ENCODE results near the gene KIF12.

Gene KIF12

GRCh38 chr9:114108016-114108833, 9.1 kb upstream of the KIF12 start:
- DNase-seq, result peak; percentile 51 to 97 (median 78)
- intact Hi-C loops (cut with DNase I), result loop anchor here (2.0 kb wide), 1 partner anchor 183 kb away; no protein-coding TSS in a partner anchor

- intact Hi-C loops (cut with DNase I), result loop anchor here (2.0 kb wide), 1 partner anchor 183 kb away; no protein-coding TSS in a partner anchor
Observed at GRCh38 chr9:114107286-114108001, 8.4 kb upstream of the KIF12 start.

DNA sequence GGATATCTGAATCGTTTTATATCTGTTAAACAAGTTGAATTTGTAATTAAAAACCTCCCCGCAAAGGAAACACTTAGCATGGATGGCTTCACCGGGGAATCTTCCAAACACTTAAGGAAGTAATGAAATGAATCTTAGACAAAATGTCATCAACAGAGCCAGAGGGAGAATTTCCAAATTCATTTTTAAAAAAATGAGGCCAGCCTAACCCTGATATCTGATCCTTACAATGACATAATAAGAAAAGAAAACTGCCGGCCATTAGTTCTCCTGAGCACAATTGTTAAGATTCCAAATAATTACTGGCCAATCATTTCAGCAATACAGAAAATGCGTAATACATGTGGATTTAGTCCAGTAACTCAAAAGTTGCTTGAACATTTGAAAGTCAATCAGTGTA, 6.1 kb upstream of the KIF12 start:
- intact Hi-C loops (cut with DNase I), result no loop called here

More at GRCh38 chr9:114107286-114108001, 8.4 kb upstream of the KIF12 start:
- no peak for DNase-seq

DNA sequence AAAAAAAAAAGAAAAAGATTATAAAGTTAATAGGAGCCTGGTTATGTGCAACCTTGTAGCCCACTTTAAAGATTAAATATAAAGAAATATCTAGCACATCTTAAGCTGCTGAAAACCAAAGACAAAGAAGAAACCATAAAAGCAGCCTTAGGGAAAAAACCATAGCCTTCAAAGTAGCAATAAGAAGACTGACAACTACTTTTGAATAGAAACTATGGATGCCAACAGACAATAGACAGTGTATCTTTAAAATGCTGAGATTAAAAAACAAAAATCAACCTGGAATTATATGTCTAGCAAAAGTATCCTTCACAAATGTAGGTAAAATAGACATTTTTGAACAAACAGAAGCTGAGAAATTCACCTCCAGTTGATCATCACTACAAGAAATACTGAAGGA, 3.4 kb upstream of the KIF12 start:
- intact Hi-C loops (cut with DNase I), result no loop called here

More for the DNA sequence above, 6.1 kb upstream of the KIF12 start:
- DNase-seq, result no peak

GRCh38 chr9:114100536-114100935, 1.4 kb upstream of the KIF12 start:
- DNase-seq, result no peak
- intact Hi-C loops (cut with DNase I), result no loop called here

More for the DNA sequence above, 3.4 kb upstream of the KIF12 start:
- no peak for DNase-seq

- intact Hi-C loops (cut with DNase I), result no loop called here
Observed at GRCh38 chr9:114099669-114100270, 678 bp upstream of the KIF12 start.

DNA sequence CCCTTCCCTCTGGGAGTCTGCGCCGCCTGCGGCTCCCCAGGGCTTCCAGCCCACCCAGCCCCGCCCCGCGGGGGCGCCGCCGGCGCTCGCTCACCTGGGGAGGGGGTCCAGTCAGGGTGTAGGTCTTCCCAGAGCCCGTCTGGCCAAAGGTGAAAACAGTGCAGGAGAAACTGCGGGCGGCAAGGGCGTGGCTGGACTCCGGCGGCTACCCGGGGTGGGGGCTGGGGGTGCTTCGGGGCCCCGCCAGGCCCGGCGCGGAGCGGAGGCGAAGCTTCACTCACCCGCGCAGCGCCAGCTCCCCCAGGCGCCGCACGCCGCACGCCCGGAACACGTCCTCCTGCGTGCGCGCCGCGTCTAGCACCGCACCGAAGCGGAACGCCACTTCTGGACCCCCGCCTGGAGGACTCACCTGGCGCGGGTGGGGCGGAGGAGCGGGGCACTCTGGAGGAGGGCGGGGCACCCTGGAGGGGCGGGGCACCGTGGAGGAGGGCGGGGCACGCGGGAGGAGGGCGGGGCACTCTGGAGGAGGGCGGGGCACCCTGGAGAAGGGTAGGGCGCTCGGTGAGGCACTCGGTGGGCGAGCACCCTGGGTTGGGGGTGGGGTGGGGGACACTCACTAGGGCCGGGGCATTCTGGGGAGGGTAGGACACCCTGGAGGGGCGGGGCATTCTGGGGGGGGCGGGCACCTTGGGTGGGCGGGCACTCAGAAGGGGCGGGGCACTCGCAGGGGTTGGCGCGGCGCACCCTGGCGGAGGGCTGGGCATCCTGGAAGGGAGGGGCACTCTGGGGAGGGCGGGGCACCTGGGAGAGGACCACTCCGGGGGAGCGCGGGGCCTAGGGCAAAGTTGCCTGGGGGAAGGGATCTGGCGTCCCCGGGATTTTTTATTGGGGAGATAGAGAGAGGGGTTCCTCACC, 814 bp downstream of the KIF12 start:
- peak in 1 of 10 donors; percentile 84 for DNase-seq
- intact Hi-C loops (cut with DNase I), result no loop called here

More at GRCh38 chr9:114099669-114100270, 678 bp upstream of the KIF12 start:
- peak in 1 of 10 donors; percentile 50 for DNase-seq

DNA sequence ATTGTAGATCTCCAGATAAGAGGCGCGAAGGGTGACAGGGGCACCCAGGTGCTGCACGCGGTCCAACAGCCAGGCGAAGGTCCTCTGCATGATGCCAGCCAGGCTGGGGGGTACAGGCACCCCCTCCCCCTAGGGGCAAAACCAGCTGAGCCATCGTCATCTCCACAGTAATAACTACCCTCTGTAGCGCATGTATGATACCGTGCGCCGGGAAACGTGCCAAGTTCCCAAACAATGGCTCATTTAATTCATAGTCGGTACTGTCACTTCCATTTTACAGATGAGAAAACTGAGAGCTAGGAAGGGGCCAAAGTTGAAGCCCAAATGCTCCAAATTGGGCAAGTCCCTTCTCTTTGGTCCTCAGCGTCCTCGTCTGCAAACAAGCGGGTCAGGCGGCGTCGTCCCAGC, 1.5 kb downstream of the KIF12 start:
- DNase-seq, result peak in 1 of 10 donors; percentile 68
- intact Hi-C loops (cut with DNase I), result no loop called here

- DNase-seq, result no peak
- intact Hi-C loops (cut with DNase I), result no loop called here
Observed at GRCh38 chr9:114096866-114097612, 2.1 kb downstream of the KIF12 start.

GRCh38 chr9:114096041-114096511, 3.0 kb downstream of the KIF12 start:
- peak in 1 of 10 donors; percentile 71 for DNase-seq
- intact Hi-C loops (cut with DNase I), result no loop called here

GRCh38 chr9:114094971-114095370, 4.1 kb downstream of the KIF12 start:
- peak in 1 of 10 donors; percentile 57 for DNase-seq
- intact Hi-C loops (cut with DNase I), result no loop called here

DNA sequence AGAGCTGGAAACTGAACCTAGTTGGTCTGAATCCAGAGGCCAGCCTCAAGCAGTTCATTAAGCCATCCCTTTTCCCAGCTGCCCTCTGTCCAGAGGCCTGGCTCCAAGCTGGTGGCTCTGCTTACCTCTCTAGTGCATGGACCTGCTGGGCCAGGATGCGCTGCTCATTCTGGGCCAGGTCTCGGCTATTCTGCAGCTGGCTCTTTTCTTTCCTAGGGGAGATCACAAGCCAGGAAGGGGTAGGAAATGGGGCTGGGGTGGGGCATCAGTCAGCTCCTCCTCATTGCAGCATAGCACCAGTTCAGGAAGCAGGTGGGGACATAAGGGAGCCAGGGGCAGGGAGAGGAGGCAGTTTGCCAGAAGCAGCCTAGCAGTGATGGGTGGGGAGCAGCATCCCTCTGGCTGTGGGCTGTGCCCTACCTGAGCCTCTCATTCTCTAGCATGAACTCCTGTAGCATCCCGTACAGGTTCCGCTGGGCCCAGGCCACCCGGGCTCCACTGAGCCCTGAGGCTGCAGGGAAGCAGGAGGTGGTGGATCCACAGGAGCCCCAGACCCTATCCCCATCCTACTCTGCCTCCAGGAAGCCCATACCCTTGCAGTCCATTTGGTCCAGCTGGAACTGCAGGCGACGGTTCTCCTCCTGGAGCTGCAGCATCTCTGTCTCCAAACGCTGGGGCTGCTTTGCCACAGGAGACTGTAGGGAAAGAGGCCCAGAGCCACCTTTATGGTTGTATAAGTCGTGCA, 5.2 kb downstream of the KIF12 start:
- intact Hi-C loops (cut with DNase I), result no loop called here
- peak in 1 of 10 donors; percentile 63 for DNase-seq

DNA sequence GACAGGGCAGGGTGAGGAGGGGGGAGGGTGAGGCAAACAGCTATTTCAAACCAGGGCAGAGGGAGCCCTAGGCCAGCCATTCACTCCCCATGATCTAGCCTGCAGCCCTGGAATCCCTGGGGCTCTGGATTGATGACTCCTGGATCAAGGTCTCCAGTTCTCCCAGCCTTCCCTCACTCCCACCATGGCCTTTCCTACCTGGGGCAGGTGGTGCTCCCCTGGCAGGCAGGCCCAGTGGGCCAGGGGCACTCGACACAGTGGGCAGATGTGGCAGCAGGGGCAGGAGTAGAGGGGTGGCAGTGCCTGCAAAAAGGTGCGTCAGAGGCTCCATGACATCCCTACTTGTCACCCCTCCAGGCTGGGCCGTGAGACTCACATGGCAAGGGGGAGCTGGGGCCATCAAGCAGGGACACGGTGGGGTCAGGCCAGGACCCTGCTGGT, 6.0 kb downstream of the KIF12 start:
- intact Hi-C loops (cut with DNase I), result no loop called here

GRCh38 chr9:114092336-114092735, 6.8 kb downstream of the KIF12 start:
- intact Hi-C loops (cut with DNase I), result no loop called here
- DNase-seq, result no peak

More for the DNA sequence above, 6.0 kb downstream of the KIF12 start:
- DNase-seq, result no peak

GRCh38 chr9:114091711-114092110, 7.4 kb downstream of the KIF12 start:
- intact Hi-C loops (cut with DNase I), result no loop called here
- peak in 2 of 10 donors; percentile 56 to 80 for DNase-seq

- no peak for DNase-seq
- intact Hi-C loops (cut with DNase I), result no loop called here
Observed at GRCh38 chr9:114090798-114091197, 8.3 kb downstream of the KIF12 start.

DNA sequence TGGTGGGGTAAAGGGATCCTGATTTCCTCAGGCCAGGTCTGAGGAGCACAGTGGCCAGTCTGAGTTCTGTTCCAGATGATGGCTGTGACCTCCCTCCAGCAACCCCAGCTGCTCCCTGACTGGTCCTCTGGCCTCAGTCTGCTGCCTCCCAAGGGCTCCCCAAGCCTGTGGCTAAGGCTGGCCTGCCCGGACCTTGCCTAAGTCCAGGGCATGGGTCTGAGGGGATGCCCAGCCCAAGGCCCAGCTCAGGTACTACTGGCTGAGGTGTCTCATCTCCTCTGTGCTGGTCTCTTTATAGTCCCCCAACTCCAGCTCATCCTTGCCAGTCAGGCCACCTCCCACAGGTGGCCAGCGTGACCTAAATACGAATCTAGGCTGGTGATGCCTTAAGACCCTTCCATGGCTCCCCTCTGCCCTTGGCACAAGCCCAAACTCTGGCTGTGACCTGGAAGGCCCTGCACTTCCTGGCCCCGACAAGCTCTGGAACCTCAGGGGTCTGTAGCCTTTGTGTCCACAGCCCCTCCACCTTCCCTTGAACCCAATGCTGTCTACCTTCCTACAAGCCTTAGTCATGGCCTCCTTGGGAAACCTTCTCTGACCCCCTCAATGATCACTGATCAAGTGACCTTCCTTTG, 9.8 kb downstream of the KIF12 start:
- intact Hi-C loops (cut with DNase I), result no loop called here
- DNase-seq, result peak in 2 of 10 donors; percentile 31 to 71

All from posterior cingulate gyrus (tissue), 11 donors.